Fibroblast of villous mesenchyme (primary cell): ENCODE results near the gene UBE2D4. TPM values are rescaled to one million over a fixed set of nuclear protein-coding genes. Genes with fewer than 3 reads are reported as not detected.

Experiments used
- total RNA-seq: library from RNA; depleted of rRNA; stranded (reverse); fragments of >200 nt; gene quantifications from 2 replicates; pipeline ENCODE4 v1.2.3, GENCODE V29; 2012

UBE2D4 gene
- total RNA-seq, 1 donor = 11.7 TPM

Other genes starting within 250 kb of the UBE2D4 start
- 37.7 and 41.5 TPM in 2 replicates for gene COA1, start 196.9 kb upstream of the UBE2D4 start, total RNA-seq
- gene BLVRA, start 167.8 kb upstream of the UBE2D4 start, total RNA-seq = 14.7 and 24.2 TPM in 2 replicates
- gene MRPS24, start 56.9 kb upstream of the UBE2D4 start, total RNA-seq = 108 and 112 TPM in 2 replicates
- gene URGCP, start 19.8 kb upstream of the UBE2D4 start, total RNA-seq = 25.8 and 38.9 TPM in 2 replicates
- not detected in 2 replicates for gene SPDYE1, start 71.5 kb downstream of the UBE2D4 start, total RNA-seq
- 87.6 and 97.2 TPM in 2 replicates for gene DBNL, start 118.3 kb downstream of the UBE2D4 start, total RNA-seq
- under 0.01 and 0.32 TPM in 2 replicates for gene PGAM2, start 139.1 kb downstream of the UBE2D4 start, total RNA-seq
- gene POLM, start 156.1 kb downstream of the UBE2D4 start, total RNA-seq = 13.8 and 19.0 TPM in 2 replicates
- gene AEBP1, start 177.9 kb downstream of the UBE2D4 start, total RNA-seq = 148 and 159 TPM in 2 replicates
- 95.7 and 101 TPM in 2 replicates for gene POLD2, start 197.1 kb downstream of the UBE2D4 start, total RNA-seq
- gene MYL7, start 214.9 kb downstream of the UBE2D4 start, total RNA-seq = 0.43 TPM in 1 of 2 replicates, not detected in the other